Renal cortex interstitium (tissue), 11 donors: ENCODE data around the gene UGT3A2. TPM values are rescaled to one million over a fixed set of nuclear protein-coding genes. Genes with fewer than 3 reads are reported as not detected.
"Not testable (repeated sequence)": the region's sequence is repeated elsewhere in the genome, so short reads cannot be mapped to it uniquely, and the experiment has no call there.

Source experiments
- DNase-seq, 11 donors: peaks; one replicate each; pipeline ENCODE4 v3.0.0-alpha.2; 2013; ENCODE audit warnings: low read depth in 9 of 11, low spot score in 4 of 11; ENCODE audit errors: extremely low read depth in 1 of 11
- polyA plus RNA-seq, 3 donors: library from polyadenylated mRNA; unstranded; fragments of 120-200 nt; gene quantifications; one replicate each; pipeline ENCODE4 v1.2.1, GENCODE V29; 2013; ENCODE audit not compliant: insufficient read length in 3 of 3

Gene UGT3A2
- polyA plus RNA-seq, 3 donors: 11.3 to 19.4 (median 17.1) TPM

DNA sequence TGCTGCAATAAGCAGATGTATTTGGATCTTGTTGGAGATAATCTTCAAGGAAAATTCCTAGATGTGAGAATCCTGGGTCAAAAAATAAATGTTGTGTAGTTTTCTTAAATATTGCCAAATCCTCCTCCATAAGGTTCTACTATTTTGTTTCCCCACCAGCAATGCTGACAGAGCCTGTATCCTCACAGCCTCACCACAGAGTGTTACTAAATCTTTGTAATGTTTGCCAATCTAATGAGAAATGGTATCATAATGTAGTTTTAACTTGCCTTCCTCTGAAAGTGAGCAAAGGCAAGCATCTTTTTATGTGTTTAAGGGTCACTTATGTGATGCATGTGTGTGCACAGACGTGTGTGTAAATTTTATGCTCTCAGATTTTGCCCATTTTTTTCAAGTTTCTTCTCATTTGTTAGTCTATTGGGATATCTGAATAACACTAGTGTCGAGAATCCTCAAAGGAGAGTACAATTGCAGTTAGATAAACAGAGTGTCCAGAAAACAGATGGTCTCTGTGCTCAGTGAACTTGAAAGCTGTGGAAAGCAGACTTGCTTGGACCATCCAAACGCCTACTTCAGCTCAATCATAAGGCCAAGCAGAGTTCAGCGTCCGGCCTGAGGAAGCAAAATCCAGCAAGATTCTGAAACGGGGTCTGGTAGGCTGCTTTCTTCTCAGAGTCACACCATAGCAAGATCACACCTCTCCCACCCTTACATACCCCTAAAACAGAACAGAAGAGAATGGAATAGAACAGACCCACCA is 39.8 kb downstream of the UGT3A2 start:
- DNase-seq: no peak

DNA sequence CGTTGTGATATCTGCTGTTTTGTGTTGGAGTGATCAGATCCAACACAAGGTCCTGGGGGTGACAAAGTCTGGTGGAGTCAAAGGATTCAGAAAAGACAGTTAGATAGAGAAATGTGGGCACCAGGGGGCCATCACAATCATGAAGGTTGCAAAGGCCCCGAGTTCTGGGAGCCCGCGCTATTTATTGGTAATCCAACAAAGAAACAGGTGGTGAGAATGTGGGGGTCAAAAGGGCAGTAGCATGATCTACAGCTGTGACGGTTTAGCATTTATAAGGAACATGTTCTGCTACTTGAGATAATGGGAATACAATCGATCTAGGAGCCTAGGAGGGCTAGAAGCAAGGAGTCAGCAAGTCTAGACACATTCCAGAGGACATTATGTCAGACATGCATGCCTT is 44.4 kb downstream of the UGT3A2 start:
- DNase-seq: not testable (repeated sequence)

- DNase-seq: not testable (repeated sequence)
Measured at GRCh38 chr5:36019584-36019983, 47.1 kb downstream of the UGT3A2 start.

DNA sequence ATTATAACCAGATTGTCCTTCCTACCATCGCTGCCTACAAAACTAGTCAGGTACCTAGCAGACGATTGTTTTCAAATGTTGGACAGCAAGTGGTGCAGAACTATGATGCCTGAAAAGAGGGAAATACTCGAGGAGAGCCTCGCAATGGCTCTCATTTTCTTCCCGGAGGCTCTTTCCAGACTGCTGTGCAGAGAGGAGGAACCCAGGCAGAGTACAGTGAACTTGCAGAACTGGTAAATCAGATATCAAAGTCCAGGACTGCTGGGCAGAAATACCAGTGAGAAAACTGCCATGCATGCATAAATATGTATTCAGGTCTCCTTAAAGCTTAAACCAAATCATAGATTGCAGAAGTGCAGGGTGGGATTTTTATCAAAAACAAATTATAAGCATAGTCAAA is 49.1 kb downstream of the UGT3A2 start:
- peak in 4 of 11 donors; percentile 3 to 14 (median 8) for DNase-seq

GRCh38 chr5:36017004-36017403 is 49.7 kb downstream of the UGT3A2 start:
- no peak for DNase-seq

DNA sequence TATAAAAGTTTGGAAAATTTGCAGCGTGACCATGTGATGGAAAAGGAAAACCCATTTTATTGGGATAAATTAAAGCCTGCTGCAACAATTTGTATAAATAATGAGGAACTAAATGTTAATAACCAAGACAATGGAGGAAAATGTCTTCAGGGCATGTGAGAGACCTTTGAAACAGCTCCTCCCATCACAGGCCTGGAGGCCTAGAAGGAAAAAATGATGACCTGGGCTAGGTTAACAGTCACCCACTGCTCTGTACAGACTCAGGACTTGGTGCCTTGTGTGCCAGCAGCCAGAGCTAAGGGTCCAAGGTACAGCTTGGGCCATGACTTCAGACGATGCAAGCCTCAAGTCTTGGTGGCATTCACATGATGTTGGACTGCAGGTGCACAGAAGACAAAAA is 53.5 kb downstream of the UGT3A2 start:
- no peak for DNase-seq

- DNase-seq: no peak
Measured at GRCh38 chr5:36009698-36010097, 57.0 kb downstream of the UGT3A2 start.

DNA sequence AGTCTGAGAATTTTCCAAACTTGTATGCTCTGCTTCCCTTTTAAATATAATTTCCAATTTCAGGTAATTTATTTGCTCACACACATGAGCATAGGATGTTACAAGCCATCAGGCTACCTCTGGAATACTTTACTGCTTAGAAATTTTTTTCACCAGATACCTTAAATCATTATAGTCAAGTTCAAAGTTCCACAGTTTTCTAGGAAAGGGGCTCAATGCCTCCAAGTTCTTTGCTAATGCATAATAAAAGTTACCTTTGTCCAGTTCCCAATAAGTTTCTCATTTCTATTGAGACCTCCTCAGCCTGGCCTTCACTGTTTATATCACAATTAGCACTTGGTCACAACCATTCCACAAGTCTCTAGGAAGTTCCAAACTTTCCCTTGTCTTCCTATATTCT is 59.3 kb downstream of the UGT3A2 start:
- DNase-seq: no peak

GRCh38 chr5:36006163-36006562 is 60.5 kb downstream of the UGT3A2 start:
- DNase-seq: no peak

DNA sequence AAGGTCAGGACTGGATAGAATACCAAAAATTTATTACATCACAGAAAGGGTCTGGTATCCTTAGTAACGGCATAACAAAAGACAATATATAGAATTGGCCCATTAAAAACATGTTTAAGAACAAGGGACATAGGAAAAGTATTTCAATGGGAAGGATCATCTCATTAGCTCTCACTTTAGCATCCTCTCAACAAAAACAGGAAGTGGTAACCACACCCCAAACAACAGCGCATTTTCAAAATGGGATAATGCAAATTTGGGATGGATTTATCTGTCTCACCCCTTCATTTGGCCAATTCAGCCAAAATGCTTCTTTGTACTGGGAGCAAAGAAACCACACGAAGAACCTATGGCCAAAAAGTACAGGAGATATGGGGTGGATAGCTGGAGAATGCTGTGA is 65.7 kb downstream of the UGT3A2 start:
- DNase-seq: no peak

DNA sequence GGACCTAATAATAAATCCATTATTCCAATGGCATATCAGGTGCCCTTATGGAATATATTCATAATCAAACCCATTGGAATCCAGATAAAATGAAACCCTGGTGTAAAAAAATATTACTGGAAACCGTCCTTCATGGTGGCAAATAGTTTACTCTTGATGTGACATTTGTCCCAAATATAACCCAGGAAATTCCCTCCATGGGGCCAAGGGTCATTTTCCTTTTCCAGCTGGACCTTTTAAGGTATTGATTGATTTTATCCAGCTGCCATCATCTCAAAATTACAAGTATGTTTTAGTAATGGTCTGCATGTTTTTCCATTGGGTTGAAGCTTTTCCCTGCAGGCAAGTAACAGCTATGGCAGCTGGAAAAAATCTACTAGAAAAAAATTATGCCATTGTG is 67.1 kb downstream of the UGT3A2 start:
- DNase-seq: no peak

DNA sequence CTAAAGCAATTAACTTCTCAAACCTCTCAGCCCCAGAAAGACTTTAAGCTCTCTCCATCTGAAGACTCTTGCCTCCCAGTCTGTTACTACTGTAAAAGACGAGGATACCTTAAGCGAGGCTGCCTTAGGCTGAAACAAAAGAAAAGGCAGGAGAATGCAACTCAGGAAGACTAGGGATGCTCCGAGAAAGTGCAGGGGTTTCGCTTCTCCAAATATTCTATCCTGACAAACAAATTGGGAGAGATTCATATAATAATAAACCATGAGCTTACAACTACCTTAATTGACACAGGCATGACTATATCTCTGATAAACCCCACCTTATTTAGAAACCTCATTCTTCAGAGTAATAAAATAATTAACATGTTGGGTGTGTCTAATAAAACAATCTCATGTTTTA is 70.6 kb downstream of the UGT3A2 start:
- no peak for DNase-seq

DNA sequence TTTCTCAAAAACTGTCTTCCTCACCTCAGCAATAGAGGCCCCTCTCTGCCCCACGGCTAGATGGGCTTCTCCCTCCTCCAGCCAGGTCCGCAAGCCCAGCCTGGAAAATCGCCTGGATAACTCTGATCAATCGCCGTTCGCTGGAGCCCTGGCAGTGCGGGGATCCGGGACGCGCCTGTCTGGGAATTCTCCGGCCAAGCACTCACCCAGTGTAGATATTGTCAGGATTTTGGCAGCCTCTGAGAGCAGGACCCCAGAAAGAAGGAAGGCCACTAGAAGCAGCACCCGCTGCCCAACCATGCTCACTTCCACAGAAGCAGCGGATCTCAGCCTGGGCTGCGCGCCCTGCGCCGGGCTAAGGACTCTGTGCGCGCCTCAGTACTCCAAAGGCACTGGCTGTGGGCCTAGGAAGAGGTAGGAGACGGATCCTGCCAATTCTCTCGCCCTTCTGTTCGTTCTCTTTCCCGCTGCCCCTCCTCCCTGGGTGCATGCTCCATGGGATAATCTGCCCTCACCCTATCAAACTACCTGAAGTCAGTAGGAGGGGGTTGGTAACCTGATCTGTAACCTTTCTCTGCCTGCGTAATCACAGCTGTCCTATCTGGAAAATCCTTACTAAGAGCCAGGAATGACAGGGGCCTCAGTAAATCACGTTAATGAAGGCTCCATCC is 75.6 kb downstream of the UGT3A2 start, which contains the start of gene UGT3A1:
TSS of gene UGT3A1 (minus strand) at position 450 of the 671 bp plus-strand sequence. CDS start at position 300, 150 bp downstream.
- DNase-seq: peak in 10 of 11 donors; percentile 29 to 80 (median 64)

- no peak for DNase-seq
Measured at GRCh38 chr5:35990520-35990919, 76.2 kb downstream of the UGT3A2 start.

- no peak for DNase-seq
Measured at GRCh38 chr5:35988529-35988928, 78.2 kb downstream of the UGT3A2 start.

DNA sequence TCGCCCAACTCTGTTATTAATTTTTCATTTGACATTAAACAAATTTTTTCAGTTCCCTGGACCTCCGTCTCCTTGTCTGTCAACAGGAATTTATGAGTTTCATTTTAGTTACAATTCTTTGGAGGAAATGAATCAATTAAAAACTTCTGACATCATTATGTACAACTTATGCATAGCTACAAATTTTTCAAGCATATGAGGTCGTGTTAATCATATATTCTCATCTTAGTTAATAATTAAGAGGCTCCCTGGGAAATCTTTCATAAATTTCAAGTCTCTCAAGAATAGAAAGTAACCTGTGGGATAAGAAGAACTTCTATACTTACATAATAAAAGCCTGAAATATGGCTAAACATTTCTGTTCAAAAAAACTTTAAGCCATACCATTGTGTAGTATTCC is 78.9 kb downstream of the UGT3A2 start:
- DNase-seq: peak in 1 of 11 donors; percentile 6

Other genes with a start within 250 kb of the UGT3A2 start
- 1 to 10 TPM in 1 of 3 donors, under 1 TPM in 2; 0.50 to 1.2 (median 0.72) TPM for gene IL7R, start 210.0 kb downstream of the UGT3A2 start, polyA plus RNA-seq
- gene CAPSL, start 128.3 kb downstream of the UGT3A2 start, polyA plus RNA-seq: 1 to 10 TPM; 5.3 to 6.2 (median 6.2) TPM
- 100 to 1,000 TPM in 2 of 3 donors, 10 to 100 TPM in 1; 94.7 to 162 (median 125) TPM for gene UGT3A1, start 75.5 kb downstream of the UGT3A2 start, polyA plus RNA-seq
- 10 to 100 TPM; 15.8 to 21.8 (median 19.6) TPM for gene LMBRD2, start 85.0 kb upstream of the UGT3A2 start, polyA plus RNA-seq
- 10 to 100 TPM; 42.8 to 57.1 (median 51.0) TPM for gene SKP2, start 85.2 kb upstream of the UGT3A2 start, polyA plus RNA-seq
- 10 to 100 TPM; 51.0 to 57.2 (median 55.6) TPM for gene NADK2, start 175.0 kb upstream of the UGT3A2 start, polyA plus RNA-seq
- 1 to 10 TPM; 6.1 to 8.7 (median 6.2) TPM for gene RANBP3L, start 235.0 kb upstream of the UGT3A2 start, polyA plus RNA-seq